Measurements from ENCODE around the gene CXCL8. TPM values are rescaled to one million over a fixed set of nuclear protein-coding genes. Genes with fewer than 3 reads are reported as not detected.

CXCL8 gene
- total RNA-seq, 4 donors from 2014 or later, result 0.55 to 1.1 TPM; not detected in 2

DNA sequence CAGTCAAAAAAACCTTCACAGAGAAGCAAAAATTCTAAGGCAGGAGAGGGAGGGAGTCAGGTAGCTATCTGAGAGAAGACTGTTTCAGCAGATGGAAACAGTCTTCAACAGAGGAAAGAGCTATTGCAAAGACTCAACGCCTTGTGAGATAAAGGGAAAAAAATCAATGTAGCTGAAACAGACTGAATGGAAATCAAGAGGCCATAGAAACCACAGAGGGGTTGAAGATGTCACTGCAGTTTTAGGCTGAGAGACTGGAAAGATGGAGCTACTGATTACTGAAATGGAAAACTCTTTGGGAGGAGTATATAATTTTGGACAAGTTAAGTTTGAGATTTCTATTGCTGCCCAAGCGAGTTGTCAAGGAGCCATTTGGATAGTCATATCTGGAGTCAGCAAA lies 28.4 kb upstream of the CXCL8 start:
- Histone ChIP-seq H3K36me3 (no peaks in the 10 kb centered on the region), H3K4me1 (peaks cover 0 to 9% (median 5%) of the 10 kb centered on the region in 4 donors), H3K27me3 (no peaks in the 10 kb centered on the region), H3K4me3 (no peak overlapping the region), H3K9me3 (no peaks in the 10 kb centered on the region), H3K27ac (no peak overlapping the region)
- TF ChIP-seq, protein P1, sequence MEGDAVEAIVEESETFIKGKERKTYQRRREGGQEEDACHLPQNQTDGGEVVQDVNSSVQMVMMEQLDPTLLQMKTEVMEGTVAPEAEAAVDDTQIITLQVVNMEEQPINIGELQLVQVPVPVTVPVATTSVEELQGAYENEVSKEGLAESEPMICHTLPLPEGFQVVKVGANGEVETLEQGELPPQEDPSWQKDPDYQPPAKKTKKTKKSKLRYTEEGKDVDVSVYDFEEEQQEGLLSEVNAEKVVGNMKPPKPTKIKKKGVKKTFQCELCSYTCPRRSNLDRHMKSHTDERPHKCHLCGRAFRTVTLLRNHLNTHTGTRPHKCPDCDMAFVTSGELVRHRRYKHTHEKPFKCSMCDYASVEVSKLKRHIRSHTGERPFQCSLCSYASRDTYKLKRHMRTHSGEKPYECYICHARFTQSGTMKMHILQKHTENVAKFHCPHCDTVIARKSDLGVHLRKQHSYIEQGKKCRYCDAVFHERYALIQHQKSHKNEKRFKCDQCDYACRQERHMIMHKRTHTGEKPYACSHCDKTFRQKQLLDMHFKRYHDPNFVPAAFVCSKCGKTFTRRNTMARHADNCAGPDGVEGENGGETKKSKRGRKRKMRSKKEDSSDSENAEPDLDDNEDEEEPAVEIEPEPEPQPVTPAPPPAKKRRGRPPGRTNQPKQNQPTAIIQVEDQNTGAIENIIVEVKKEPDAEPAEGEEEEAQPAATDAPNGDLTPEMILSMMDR (IDR thresholded peaks at IDR 0.05), result no peak
- TF ChIP-seq EP300 (IDR thresholded peaks at IDR 0.05; ENCODE audit: low read depth), result no peak
- TF ChIP-seq POLR2AphosphoS5 (IDR thresholded peaks at IDR 0.05), result no peak
- TF ChIP-seq POLR2A (IDR thresholded peaks at IDR 0.05), result no peak
- intact Hi-C loops (cut with DNase I; ENCODE audit: low total_unique reads) (no loop called here), in situ Hi-C loops (cut with MboI; ENCODE audit: low pct_ligation_motif_present in 1 of 4, low pct_unique_long_range_greater_than_20kb in 1 of 4, low sequenced_read_pairs in 3 of 4) (no loop called here)
- no peak for DNase-seq
- WGBS, 2 donors (ENCODE audit: low coverage in 1 of 2), result 71 to 79% methylated on average over 2 of the region's 2 CpGs

DNA sequence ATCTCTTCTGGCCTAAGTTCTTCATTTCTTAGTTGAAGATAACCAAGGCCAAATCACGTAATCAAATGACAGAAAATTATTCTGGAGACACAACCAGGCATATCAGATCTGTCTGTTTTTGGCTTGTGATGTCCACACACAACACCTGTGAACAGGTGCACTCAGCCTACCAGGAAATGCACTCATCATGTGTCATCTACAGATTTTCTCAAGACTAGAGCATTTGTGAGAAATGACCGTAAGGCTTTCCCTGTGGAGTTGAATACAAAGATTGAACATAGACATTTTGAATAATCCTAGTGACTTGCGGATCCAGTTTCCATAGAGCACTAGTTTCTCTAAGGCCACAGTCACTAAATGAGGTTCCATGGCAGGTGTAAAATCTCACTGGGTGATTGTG lies 26.7 kb upstream of the CXCL8 start:
- TF ChIP-seq EP300 (IDR thresholded peaks at IDR 0.05; ENCODE audit: low read depth) (no peak), POLR2AphosphoS5 (IDR thresholded peaks at IDR 0.05) (no peak), POLR2A (IDR thresholded peaks at IDR 0.05) (no peak)
- TF ChIP-seq, protein P1 (IDR thresholded peaks at IDR 0.05), result no peak

DNA sequence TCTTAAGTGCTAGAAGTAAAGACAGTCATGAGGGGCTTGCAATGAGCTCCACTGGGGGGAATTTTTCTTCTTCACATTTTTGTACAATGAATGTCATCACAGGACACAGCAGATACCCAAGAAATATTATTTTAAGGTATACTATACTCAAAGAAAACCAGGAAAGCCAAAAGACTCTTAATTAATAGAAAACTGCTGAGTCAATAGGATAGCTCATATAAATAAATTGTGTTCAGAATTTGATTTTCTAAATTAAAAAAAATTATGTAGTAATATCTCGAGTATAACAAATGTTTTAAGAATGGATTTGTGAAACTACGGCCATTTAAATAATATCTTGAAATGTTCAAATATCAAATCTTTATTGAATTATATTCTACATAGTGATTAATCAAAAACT lies 25.7 kb upstream of the CXCL8 start:
- H3K27me3 ChIP-seq, result no peaks in the 10 kb centered on the region
- in situ Hi-C loops (cut with MboI; ENCODE audit: low pct_ligation_motif_present in 1 of 4, low pct_unique_long_range_greater_than_20kb in 1 of 4, low sequenced_read_pairs in 3 of 4), result no loop called here
- no peak overlapping the region for H3K4me3 ChIP-seq
- DNase-seq, result no peak
- 95 to 100% methylated on average over 2 of the region's 2 CpGs for WGBS, 2 donors (ENCODE audit: low coverage in 1 of 2)
- H3K9me3 ChIP-seq, result no peaks in the 10 kb centered on the region
- H3K4me1 ChIP-seq, result no peaks in the 10 kb centered on the region
- TF ChIP-seq, protein P1 (IDR thresholded peaks at IDR 0.05), result no peak
- TF ChIP-seq POLR2AphosphoS5 (IDR thresholded peaks at IDR 0.05) (no peak), POLR2A (IDR thresholded peaks at IDR 0.05) (no peak), EP300 (IDR thresholded peaks at IDR 0.05; ENCODE audit: low read depth) (no peak)
- H3K36me3 ChIP-seq, result no peaks in the 10 kb centered on the region
- H3K27ac ChIP-seq, result no peak overlapping the region
- intact Hi-C loops (cut with DNase I; ENCODE audit: low total_unique reads), result no loop called here

More for the DNA sequence above, 26.7 kb upstream of the CXCL8 start:
- Histone ChIP-seq H3K4me3 (no peak overlapping the region), H3K27me3 (no peaks in the 10 kb centered on the region), H3K36me3 (no peaks in the 10 kb centered on the region), H3K9me3 (no peaks in the 10 kb centered on the region), H3K27ac (no peak overlapping the region), H3K4me1 (no peaks in the 10 kb centered on the region)
- WGBS, 2 donors (ENCODE audit: low coverage in 1 of 2), result 91 to 94% methylated on average over 1 to 3 of the region's 3 CpGs
- in situ Hi-C loops (cut with MboI; ENCODE audit: low pct_ligation_motif_present in 1 of 4, low pct_unique_long_range_greater_than_20kb in 1 of 4, low sequenced_read_pairs in 3 of 4) (no loop called here), intact Hi-C loops (cut with DNase I; ENCODE audit: low total_unique reads) (no loop called here)
- no peak for DNase-seq

DNA sequence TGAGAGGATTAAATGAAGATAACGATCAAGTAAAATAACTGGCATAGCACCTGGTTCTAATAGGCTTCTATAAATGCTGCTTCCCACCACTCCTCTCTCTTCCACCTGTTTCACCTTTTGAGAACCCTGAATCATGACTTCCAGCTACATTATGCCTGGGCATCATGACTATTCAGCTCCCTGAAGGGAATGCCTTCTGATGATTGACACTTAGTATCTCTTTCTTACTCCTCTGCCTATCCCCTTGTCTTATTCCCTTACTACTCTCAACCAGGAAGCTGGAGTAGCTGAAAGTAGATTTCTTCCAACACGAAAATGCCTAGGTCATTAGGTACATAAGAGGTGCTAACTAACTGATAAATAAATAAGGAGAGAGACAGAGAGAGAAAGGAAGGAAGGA lies 24.7 kb upstream of the CXCL8 start:
- no peak for DNase-seq
- no peaks in the 10 kb centered on the region for H3K4me1 ChIP-seq
- intact Hi-C loops (cut with DNase I; ENCODE audit: low total_unique reads) (no loop called here), in situ Hi-C loops (cut with MboI; ENCODE audit: low pct_ligation_motif_present in 1 of 4, low pct_unique_long_range_greater_than_20kb in 1 of 4, low sequenced_read_pairs in 3 of 4) (no loop called here)
- H3K27ac ChIP-seq, result no peak overlapping the region
- no peak overlapping the region for H3K4me3 ChIP-seq
- 69 to 80% methylated on average over 1 to 2 of the region's 2 CpGs for WGBS, 2 donors (ENCODE audit: low coverage in 1 of 2)
- no peaks in the 10 kb centered on the region for H3K9me3 ChIP-seq
- TF ChIP-seq, protein P1 (IDR thresholded peaks at IDR 0.05), result no peak
- TF ChIP-seq EP300 (IDR thresholded peaks at IDR 0.05; ENCODE audit: low read depth) (no peak), POLR2AphosphoS5 (IDR thresholded peaks at IDR 0.05) (no peak), POLR2A (IDR thresholded peaks at IDR 0.05) (no peak)
- H3K27me3 ChIP-seq, result no peaks in the 10 kb centered on the region
- no peaks in the 10 kb centered on the region for H3K36me3 ChIP-seq

Measured in transverse colon (tissue), 4 donors.